KMS-11 (cell line): ENCODE measurements around the gene RSL1D1.
"Not testable (repeated sequence)": the region's sequence is repeated elsewhere in the genome, so short reads cannot be mapped to it uniquely, and the experiment has no call there.

Experiments used
- H2AFZ ChIP-seq: fragments of 200-600 bp; sonication (generic); 2 replicates; pipeline ENCODE4 v1.6.1; 2016; ENCODE audit warnings: antibody characterized with exemption, mixed run types, low read depth
- H3K27ac ChIP-seq: fragments of 200-600 bp; sonication (generic); 2 replicates; pipeline ENCODE4 v1.6.1; 2016; ENCODE audit warnings: mild to moderate bottlenecking, mixed run types
- H3K27me3 ChIP-seq: fragments of 200-600 bp; sonication (generic); 2 replicates; pipeline ENCODE4 v1.6.1; 2017; ENCODE audit warnings: mild to moderate bottlenecking, low read depth, mixed run types, moderate library complexity; ENCODE audit not compliant: insufficient read depth
- H3K36me3 ChIP-seq: fragments of 200-600 bp; sonication (generic); 2 replicates; pipeline ENCODE4 v1.6.1; 2017; ENCODE audit warnings: mild to moderate bottlenecking, mixed run types; ENCODE audit not compliant: insufficient read depth
- H3K4me1 ChIP-seq: fragments of 200-600 bp; sonication (generic); 2 replicates; pipeline ENCODE4 v1.6.1; 2016; ENCODE audit warnings: mild to moderate bottlenecking, low read depth, mixed run types; ENCODE audit not compliant: poor library complexity, severe bottlenecking
- H3K4me2 ChIP-seq: fragments of 200-600 bp; sonication (generic); 2 replicates; pipeline ENCODE4 v1.7.0; 2016; ENCODE audit warnings: mild to moderate bottlenecking, mixed run types
- H3K4me3 ChIP-seq: fragments of 200-600 bp; sonication (generic); IDR thresholded peaks from 2 replicates; pipeline ENCODE4 v1.6.1; 2017; ENCODE audit warnings: low read depth, low read length, mixed read lengths; ENCODE audit not compliant: insufficient read depth
- H3K79me2 ChIP-seq: fragments of 200-600 bp; sonication (generic); 2 replicates; pipeline ENCODE4 v1.6.1; 2016; ENCODE audit warnings: low read depth, mixed run types; ENCODE audit not compliant: insufficient read depth
- H3K9ac ChIP-seq: fragments of 200-600 bp; sonication (generic); 2 replicates; pipeline ENCODE4 v1.6.1; 2016; ENCODE audit warnings: mild to moderate bottlenecking, mixed run types
- H4K20me1 ChIP-seq: fragments of 200-600 bp; sonication (generic); 2 replicates; pipeline ENCODE4 v1.6.1; 2016; ENCODE audit warnings: mild to moderate bottlenecking, mixed run types; ENCODE audit not compliant: insufficient read depth
- CTCF ChIP-seq: fragments of 200-600 bp; sonication (generic); conservative IDR thresholded peaks from 2 replicates; pipeline ENCODE4 v1.6.1; 2017; ENCODE audit warnings: low read depth, mild to moderate bottlenecking, antibody characterized with exemption, low read length, moderate library complexity, mixed read lengths

The RSL1D1 gene

GRCh38 chr16:11816123-11816522, 35.2 kb downstream of the RSL1D1 start:
- Histone ChIP-seq H3K27me3 (no peaks in the 10 kb centered on the region), H3K4me2 (no peak overlapping the region), H2AFZ (no peak overlapping the region), H3K36me3 (no peaks in the 10 kb centered on the region), H4K20me1 (no peaks in the 10 kb centered on the region), H3K4me3 (no peak overlapping the region), H3K79me2 (no peaks in the 10 kb centered on the region), H3K27ac (no peak overlapping the region), H3K9ac (no peak overlapping the region), H3K4me1 (peaks cover 4% of the 10 kb centered on the region)
- no peak for TF ChIP-seq CTCF

- H3K4me3 ChIP-seq, H3K4me2 ChIP-seq, H3K27me3 ChIP-seq, H3K27ac ChIP-seq, H3K36me3 ChIP-seq, H4K20me1 ChIP-seq, H3K9ac ChIP-seq, H3K79me2 ChIP-seq, H2AFZ ChIP-seq: not testable (repeated sequence)
- H3K4me1 ChIP-seq = peaks cover 17% of the 10 kb centered on the region
Measured at GRCh38 chr16:11814800-11815199, 36.5 kb downstream of the RSL1D1 start.

GRCh38 chr16:11806721-11807120, 44.6 kb downstream of the RSL1D1 start:
- Histone ChIP-seq H2AFZ (no peak overlapping the region), H3K27me3 (no peaks in the 10 kb centered on the region), H3K27ac (no peak overlapping the region), H3K4me2 (no peak overlapping the region), H3K79me2 (no peaks in the 10 kb centered on the region), H3K4me1 (peaks cover 19% of the 10 kb centered on the region), H3K36me3 (no peaks in the 10 kb centered on the region), H3K9ac (no peak overlapping the region), H3K4me3 (no peak overlapping the region), H4K20me1 (no peaks in the 10 kb centered on the region)
- no peak for TF ChIP-seq CTCF

- TF ChIP-seq CTCF = no peak
- H3K27ac ChIP-seq = no peak overlapping the region
- H4K20me1 ChIP-seq = no peaks in the 10 kb centered on the region
- no peak overlapping the region for H3K4me3 ChIP-seq
- no peaks in the 10 kb centered on the region for H3K79me2 ChIP-seq
- H3K4me2 ChIP-seq = no peak overlapping the region
- H3K9ac ChIP-seq = no peak overlapping the region
- no peaks in the 10 kb centered on the region for H3K27me3 ChIP-seq
- H3K36me3 ChIP-seq = no peaks in the 10 kb centered on the region
- peaks cover 13% of the 10 kb centered on the region for H3K4me1 ChIP-seq
- no peak overlapping the region for H2AFZ ChIP-seq
Measured at GRCh38 chr16:11805556-11805955, 45.8 kb downstream of the RSL1D1 start.

GRCh38 chr16:11801481-11802021, 49.8 kb downstream of the RSL1D1 start:
- Histone ChIP-seq H3K4me2 (no peak overlapping the region), H4K20me1 (no peaks in the 10 kb centered on the region), H3K36me3 (no peaks in the 10 kb centered on the region), H3K4me3 (no peak overlapping the region), H3K27ac (no peak overlapping the region), H3K4me1 (peaks cover 16% of the 10 kb centered on the region), H3K79me2 (peaks cover 16% of the 10 kb centered on the region), H3K27me3 (no peaks in the 10 kb centered on the region), H3K9ac (no peak overlapping the region), H2AFZ (no peak overlapping the region)
- no peak for TF ChIP-seq CTCF
